IPS DF 19.7 (cell line): ENCODE results near the gene RIC1.
"Not testable (repeated sequence)": the region's sequence is repeated elsewhere in the genome, so short reads cannot be mapped to it uniquely, and the experiment has no call there.

Source experiments
- DNase-seq: peaks from one replicate; pipeline ENCODE4 v3.0.0-alpha.2; 2013; ENCODE audit warnings: low read depth, low spot score

Gene RIC1

DNA sequence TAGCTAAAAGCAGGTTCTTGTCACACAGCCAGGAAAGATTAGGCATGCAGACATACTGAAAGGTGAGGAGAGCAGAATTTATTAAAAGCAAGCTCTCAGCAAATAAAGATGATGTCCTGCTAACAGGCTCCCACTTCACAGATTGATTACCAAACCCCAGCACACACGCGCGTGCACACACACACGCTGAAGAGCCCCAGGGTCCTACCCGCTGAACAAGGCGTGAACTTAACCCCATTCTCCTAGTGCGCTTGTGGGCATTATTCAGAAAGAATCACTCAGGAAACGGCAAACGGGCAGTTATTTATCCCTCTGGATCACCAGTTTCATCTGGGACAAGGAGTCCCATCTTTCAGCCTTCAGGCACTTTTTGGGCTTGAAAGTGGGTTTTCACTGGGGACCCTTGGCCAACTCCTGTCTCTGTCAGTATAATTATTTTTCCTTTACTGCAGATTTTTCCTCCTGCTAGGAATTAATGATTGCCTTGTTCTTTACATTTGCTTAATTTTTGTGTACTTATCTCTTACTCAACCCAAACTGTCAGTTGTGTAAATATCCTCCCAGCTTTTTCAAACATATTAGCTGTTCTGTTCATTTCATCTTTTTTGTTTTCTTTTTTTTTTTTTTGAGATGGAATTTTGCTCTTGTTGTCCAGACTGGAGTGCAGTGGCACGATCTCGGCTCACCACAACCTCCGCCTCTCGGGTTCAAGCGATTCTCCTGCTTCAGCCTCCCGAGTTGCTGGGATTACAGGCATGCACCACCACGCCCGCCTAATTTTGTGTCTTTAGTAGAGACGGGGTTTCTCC, 92.6 kb downstream of the RIC1 start:
- DNase-seq: no peak

- DNase-seq: not testable (repeated sequence)
Observed at GRCh38 chr9:5722679-5723078, 93.8 kb downstream of the RIC1 start.

GRCh38 chr9:5735072-5735471, 106.2 kb downstream of the RIC1 start:
- DNase-seq: no peak

GRCh38 chr9:5736563-5737346, 107.8 kb downstream of the RIC1 start:
- no peak for DNase-seq

DNA sequence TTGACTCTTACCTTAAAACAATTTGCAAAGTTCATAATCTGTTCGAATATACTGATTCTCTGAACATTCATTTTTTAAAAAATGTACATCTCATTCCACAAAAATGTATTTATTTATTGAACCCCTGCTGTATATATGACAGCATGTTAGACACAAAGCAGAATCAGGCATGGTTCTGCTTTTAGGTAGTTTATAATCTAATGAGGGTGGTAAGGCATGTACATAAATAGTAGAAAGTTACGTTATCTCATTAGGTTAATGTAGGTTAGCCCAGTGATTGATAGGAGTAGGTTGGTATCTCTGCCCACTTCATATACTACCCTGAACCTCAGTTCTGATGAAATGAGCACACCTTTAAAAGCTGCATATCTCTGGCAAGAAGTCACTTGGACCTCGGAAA, 114.2 kb downstream of the RIC1 start:
- DNase-seq: no peak

GRCh38 chr9:5748438-5748837, 119.5 kb downstream of the RIC1 start:
- DNase-seq: no peak

- DNase-seq: no peak
Observed at GRCh38 chr9:5749306-5749705, 120.4 kb downstream of the RIC1 start.

DNA sequence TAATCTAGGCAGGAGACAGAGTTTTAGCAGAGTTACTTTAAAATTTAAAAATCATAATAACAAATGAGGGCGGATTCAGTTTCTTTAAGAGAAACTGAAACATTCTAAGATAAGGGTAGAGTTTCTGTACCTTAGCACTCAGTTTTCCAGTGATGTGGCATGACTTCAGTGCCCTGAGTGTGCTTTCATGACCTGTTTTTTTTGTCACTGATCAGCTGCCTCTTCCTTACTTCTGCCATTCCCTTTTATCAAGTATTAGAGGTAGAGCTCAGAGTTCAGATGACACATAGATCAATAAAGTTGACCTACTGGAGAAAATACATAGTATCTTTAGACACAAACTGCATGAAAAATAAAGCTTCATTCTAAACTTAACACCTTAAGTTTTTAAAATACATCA, 121.7 kb downstream of the RIC1 start:
- DNase-seq: no peak

GRCh38 chr9:5756633-5757032, 127.7 kb downstream of the RIC1 start:
- DNase-seq: no peak

DNA sequence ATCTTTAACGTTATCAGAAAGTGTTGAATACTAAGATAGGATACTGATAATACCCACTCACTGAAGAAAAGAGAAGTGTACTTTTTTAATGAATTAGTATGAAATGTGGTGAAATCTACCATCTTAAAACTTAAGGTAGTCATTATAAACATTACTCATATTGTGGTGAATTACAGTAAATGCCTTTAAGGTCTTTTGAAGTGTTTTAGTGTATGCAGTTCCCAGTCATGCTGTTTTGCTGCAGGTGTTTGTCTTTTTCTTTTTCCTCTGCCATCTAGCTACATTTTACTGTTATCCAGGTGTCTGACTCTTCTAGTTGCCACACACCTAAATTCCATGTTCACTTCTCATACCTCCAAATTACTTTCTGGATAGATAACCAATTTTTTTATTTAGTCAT, 131.4 kb downstream of the RIC1 start:
- no peak for DNase-seq

GRCh38 chr9:5762421-5762820, 133.5 kb downstream of the RIC1 start:
- no peak for DNase-seq

GRCh38 chr9:5764130-5764868, 135.4 kb downstream of the RIC1 start:
- DNase-seq: no peak

DNA sequence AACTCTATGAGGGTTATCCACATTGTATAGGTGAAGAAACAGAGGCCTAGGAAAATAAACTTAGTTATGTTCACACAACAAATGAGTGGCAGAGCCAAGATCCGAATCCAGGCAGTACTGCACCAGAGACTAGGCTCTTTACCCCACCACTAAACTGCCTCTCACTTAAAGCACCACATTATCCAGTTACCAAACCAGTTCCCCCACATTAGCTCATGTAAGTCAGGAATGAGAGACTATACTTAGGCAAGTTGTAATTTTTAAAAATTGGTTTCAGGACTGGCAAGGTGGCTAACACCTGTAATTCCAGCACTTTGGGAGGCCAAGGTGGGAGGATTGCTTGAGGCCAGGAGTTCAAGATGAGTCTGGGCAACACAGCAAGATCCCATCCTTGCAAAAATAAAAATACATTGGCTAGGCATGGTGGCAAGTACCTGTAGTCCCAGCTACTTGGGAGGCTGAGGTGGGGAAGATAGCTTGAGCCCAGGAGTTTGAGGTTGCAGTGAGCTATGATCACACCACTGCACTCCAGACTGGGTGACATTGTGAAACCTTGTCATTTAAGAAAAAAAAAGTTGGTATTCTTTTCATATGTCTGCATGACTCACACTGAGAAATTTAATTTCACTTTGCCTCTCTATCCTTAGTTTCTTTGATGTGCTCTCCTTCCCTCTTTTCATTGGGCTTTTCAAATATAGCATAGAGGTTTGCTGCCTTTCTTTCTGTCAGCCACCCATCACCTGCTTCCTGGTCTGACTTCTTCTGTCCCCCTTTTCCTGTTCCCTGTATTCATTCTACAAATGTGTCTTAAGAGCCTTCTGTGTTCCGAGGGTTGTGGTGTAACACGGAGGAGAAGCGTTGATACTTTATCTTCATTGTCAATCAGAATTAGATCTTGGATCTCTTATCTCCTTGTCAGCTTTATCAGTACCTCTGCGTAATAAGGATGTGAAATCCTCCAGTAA, 139.3 kb downstream of the RIC1 start:
- no peak for DNase-seq

DNA sequence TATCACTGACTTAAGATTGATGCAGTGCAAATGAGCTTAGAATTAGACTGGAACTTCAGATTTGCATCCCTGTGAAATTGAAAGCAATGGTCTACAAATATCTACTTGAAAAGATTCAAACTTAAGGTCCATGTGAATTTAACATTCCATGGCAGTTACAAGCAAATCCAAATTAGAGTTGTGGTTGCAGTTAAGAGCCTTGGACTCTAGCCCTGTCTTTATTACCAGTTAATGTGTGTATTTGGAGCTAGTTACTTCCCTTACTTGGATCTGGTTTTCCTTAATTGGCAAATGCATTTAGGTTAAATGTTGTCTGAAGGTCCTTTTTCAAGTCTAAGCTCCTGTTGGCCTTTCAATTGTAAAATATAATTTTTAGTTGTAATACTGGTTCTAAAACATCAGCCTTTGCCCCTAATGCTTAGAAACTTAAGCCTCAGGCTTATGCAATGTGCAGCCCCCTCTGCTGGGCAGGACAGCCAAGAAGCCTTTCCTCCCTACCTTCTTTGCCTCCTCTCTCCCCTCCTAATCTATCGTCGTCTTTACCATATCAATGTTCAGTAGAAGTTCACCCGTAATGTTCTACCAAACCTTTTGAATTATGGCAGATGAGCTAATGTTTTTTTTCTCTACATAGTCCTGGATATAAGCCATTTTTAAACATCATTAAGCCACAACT, 144.6 kb downstream of the RIC1 start:
- no peak for DNase-seq

GRCh38 chr9:5778805-5779204, 149.9 kb downstream of the RIC1 start:
- no peak for DNase-seq

- not testable (repeated sequence) for DNase-seq
Observed at GRCh38 chr9:5779705-5780218, 150.9 kb downstream of the RIC1 start.

GRCh38 chr9:5783420-5783819, 154.5 kb downstream of the RIC1 start:
- DNase-seq: not testable (repeated sequence)

- no peak for DNase-seq
Observed at GRCh38 chr9:5783982-5784381, 155.1 kb downstream of the RIC1 start.

GRCh38 chr9:5784526-5785315, 155.8 kb downstream of the RIC1 start:
- DNase-seq: no peak
